ENCODE measurements around the gene PPP6R3.

The PPP6R3 gene

GRCh38 chr11:68424981-68425865, 35.3 kb upstream of the PPP6R3 start:
- no peak for TF ChIP-seq CTCF (IDR thresholded peaks at IDR 0.05; ENCODE audit: unreplicated experiment in 3 of 3)
- H3K27ac Mint-ChIP-seq = no peak overlapping the region
- no peak overlapping the region for H3K4me3 Mint-ChIP-seq
- peaks cover 76% of the 10 kb centered on the region for H3K36me3 Mint-ChIP-seq (ENCODE audit: low read depth)
- H3K4me1 Mint-ChIP-seq = peaks cover 13% of the 10 kb centered on the region
- peaks cover 15% of the 10 kb centered on the region for H3K9me3 Mint-ChIP-seq
- H3K27me3 Mint-ChIP-seq (ENCODE audit: low read depth) = peaks cover 3% of the 10 kb centered on the region

- Mint-ChIP-seq H3K36me3 (ENCODE audit: low read depth) (peaks cover 77% of the 10 kb centered on the region), H3K4me1 (peaks cover 13% of the 10 kb centered on the region), H3K9me3 (peaks cover 21% of the 10 kb centered on the region), H3K4me3 (no peak overlapping the region), H3K27ac (no peak overlapping the region), H3K27me3 (ENCODE audit: low read depth) (peaks cover 3% of the 10 kb centered on the region)
- no peak for TF ChIP-seq CTCF (IDR thresholded peaks at IDR 0.05; ENCODE audit: unreplicated experiment in 3 of 3)
Observed at GRCh38 chr11:68425866-68426380, 34.6 kb upstream of the PPP6R3 start.

GRCh38 chr11:68429661-68430060, 30.9 kb upstream of the PPP6R3 start:
- TF ChIP-seq CTCF (IDR thresholded peaks at IDR 0.05; ENCODE audit: unreplicated experiment in 3 of 3) = no peak
- H3K27ac Mint-ChIP-seq = no peak overlapping the region
- peaks cover 11% of the 10 kb centered on the region for H3K4me1 Mint-ChIP-seq
- peaks cover 82% of the 10 kb centered on the region for H3K36me3 Mint-ChIP-seq (ENCODE audit: low read depth)
- peaks cover 21% of the 10 kb centered on the region for H3K9me3 Mint-ChIP-seq
- H3K27me3 Mint-ChIP-seq (ENCODE audit: low read depth) = no peaks in the 10 kb centered on the region
- no peak overlapping the region for H3K4me3 Mint-ChIP-seq

- no peak for TF ChIP-seq CTCF (IDR thresholded peaks at IDR 0.05; ENCODE audit: unreplicated experiment in 3 of 3)
- Mint-ChIP-seq H3K27me3 (ENCODE audit: low read depth) (no peaks in the 10 kb centered on the region), H3K4me3 (no peak overlapping the region), H3K4me1 (peaks cover 11% of the 10 kb centered on the region), H3K27ac (no peak overlapping the region), H3K9me3 (peaks cover 21% of the 10 kb centered on the region), H3K36me3 (ENCODE audit: low read depth) (peaks cover 77% of the 10 kb centered on the region)
Observed at GRCh38 chr11:68430384-68430783, 30.2 kb upstream of the PPP6R3 start.

- no peak for TF ChIP-seq CTCF (IDR thresholded peaks at IDR 0.05; ENCODE audit: unreplicated experiment in 3 of 3)
- H3K27me3 Mint-ChIP-seq (ENCODE audit: low read depth) = no peaks in the 10 kb centered on the region
- H3K4me1 Mint-ChIP-seq = peaks cover 11% of the 10 kb centered on the region
- H3K4me3 Mint-ChIP-seq = no peak overlapping the region
- H3K36me3 Mint-ChIP-seq (ENCODE audit: low read depth) = peaks cover 74% of the 10 kb centered on the region
- peaks cover 21% of the 10 kb centered on the region for H3K9me3 Mint-ChIP-seq
- H3K27ac Mint-ChIP-seq = no peak overlapping the region
Observed at GRCh38 chr11:68430801-68431200, 29.8 kb upstream of the PPP6R3 start.
